Caco-2 (cell line): ENCODE results near the gene ATP1A2. TPM values are rescaled to one million over a fixed set of nuclear protein-coding genes. Genes with fewer than 3 reads are reported as not detected.

ENCODE experiments used
- BruUV-seq: library from RNA; stranded (reverse); fragments of 400-500 nt; replicated peaks from 2 replicates; lab custom pipeline; 2021; lab: Mats Ljungman, UMichigan
- CTCF ChIA-PET: fragments of 300-600 bp; sonication (Branson Sonifier 250); formaldehyde crosslinking; loops from one replicate; lab custom pipeline; 2022; ENCODE audit warnings: antibody characterized with exemption; lab: Charles Lee
- POLR2A ChIA-PET: fragments of 300-600 bp; sonication (Branson Sonifier 250); formaldehyde crosslinking; loops from one replicate; lab custom pipeline; 2022; ENCODE audit warnings: antibody characterized with exemption; lab: Charles Lee
- DNase-seq, 2 experiments: peaks; one replicate each; pipeline versions ENCODE4 v3.0.0 to v3.0.0-alpha.2; 2020 to 2022
- H3K27me3 ChIP-seq: replicated peaks from 2 replicates; pipeline ENCODE4 v1.6.0; 2011; ENCODE audit warnings: low read length; ENCODE audit not compliant: control insufficient read depth, insufficient read depth
- H3K36me3 ChIP-seq: 2 replicates; pipeline ENCODE4 v1.5.1; 2011; ENCODE audit warnings: low read length; ENCODE audit not compliant: control insufficient read depth, insufficient read depth
- H3K4me1 ChIP-seq: fragments of 250-450 bp; sonication (Bioruptor Pico); 2 replicates; pipeline ENCODE4 v1.5.1; 2020; ENCODE audit warnings: mild to moderate bottlenecking
- H3K4me3 ChIP-seq: 2 replicates; pipeline ENCODE4 v1.5.1; 2011; ENCODE audit warnings: low read depth, mild to moderate bottlenecking, control low read depth, low read length
- H3K9me3 ChIP-seq: fragments of 250-450 bp; sonication (Bioruptor Pico); 2 replicates; pipeline ENCODE4 v1.5.1; 2020; ENCODE audit warnings: mild to moderate bottlenecking, moderate library complexity
- H3K27ac Mint-ChIP-seq: one replicate; pipeline ENCODE4 v1.8.0; 2022; ENCODE audit warnings: mixed read lengths; ENCODE audit not compliant: unreplicated experiment
- H3K27me3 Mint-ChIP-seq: one replicate; pipeline ENCODE4 v1.8.0; 2022; ENCODE audit warnings: mixed read lengths; ENCODE audit not compliant: insufficient read depth, unreplicated experiment
- H3K36me3 Mint-ChIP-seq: one replicate; pipeline ENCODE4 v1.8.0; 2022; ENCODE audit warnings: mild to moderate bottlenecking, mixed read lengths; ENCODE audit not compliant: insufficient read depth, unreplicated experiment
- H3K4me1 Mint-ChIP-seq: one replicate; pipeline ENCODE4 v1.8.0; 2022; ENCODE audit warnings: low read depth, mixed read lengths; ENCODE audit not compliant: unreplicated experiment
- H3K4me3 Mint-ChIP-seq: one replicate; pipeline ENCODE4 v1.8.0; 2022; ENCODE audit warnings: mild to moderate bottlenecking, moderate library complexity, mixed read lengths; ENCODE audit not compliant: unreplicated experiment
- H3K9me3 Mint-ChIP-seq: one replicate; pipeline ENCODE4 v1.8.0; 2022; ENCODE audit warnings: mixed read lengths; ENCODE audit not compliant: unreplicated experiment
- CTCF ChIP-seq, 2 experiments: fragments of 200-600 bp in 1 of 2; IDR thresholded peaks; 1 replicate in 1 of 2; 2 replicates in 1 of 2; pipeline versions ENCODE4 v1.5.1 to v1.8.0; 2011 to 2022; ENCODE audit warnings: antibody characterized with exemption in 1 of 2, control low read depth in 1 of 2, inconsistent platforms in 1 of 2, low read depth in 1 of 2, low read length in 1 of 2, mild to moderate bottlenecking in 1 of 2, moderate library complexity in 1 of 2; ENCODE audit not compliant: insufficient read depth in 1 of 2, severe bottlenecking in 1 of 2, unreplicated experiment in 1 of 2
- intact Hi-C: fragments of 100-400 bp; cut with micrococcal nuclease; formaldehyde crosslinking; loops from one replicate; pipeline ENCODE4 v1.10.0; 2022; ENCODE audit not compliant: unreplicated experiment
- total RNA-seq: library from RNA; stranded (reverse); gene quantifications from 2 replicates; pipeline ENCODE4 v1.2.3, GENCODE V29; 2022

The ATP1A2 gene
- total RNA-seq, 1 experiment from 2014 or later = 0.36 TPM

DNA sequence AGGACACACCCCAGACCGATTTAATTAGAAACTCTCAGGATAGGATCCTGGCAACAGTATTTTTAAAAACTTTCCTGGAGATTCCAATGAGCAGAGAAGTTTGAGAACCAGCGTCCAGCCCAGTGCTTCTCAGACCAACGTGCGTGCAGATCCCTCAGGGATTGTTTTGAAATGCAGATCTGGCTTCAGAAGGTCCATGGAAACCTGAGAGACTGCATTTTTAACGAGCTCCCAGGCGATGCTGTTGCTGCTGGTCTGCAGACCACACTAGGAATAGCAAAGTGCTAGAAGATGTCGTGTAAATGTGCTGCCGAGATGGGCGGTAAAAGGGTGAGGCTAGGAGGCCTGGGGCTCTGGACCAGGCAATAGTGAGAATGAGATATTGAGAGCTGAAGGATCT is 56.4 kb downstream of the ATP1A2 start:
- no peaks in the 10 kb centered on the region for H3K36me3 ChIP-seq
- H3K4me1 ChIP-seq = no peaks in the 10 kb centered on the region
- no peaks in the 10 kb centered on the region for H3K27me3 Mint-ChIP-seq
- no peak for TF ChIP-seq CTCF (IDR thresholded peaks at IDR 0.05; ENCODE audit: insufficient read depth in 1 of 2, low read depth in 1 of 2, low read length in 1 of 2, severe bottlenecking in 1 of 2, unreplicated experiment in 1 of 2)
- no peak overlapping the region for H3K4me3 Mint-ChIP-seq
- H3K4me1 Mint-ChIP-seq = no peaks in the 10 kb centered on the region
- no peaks in the 10 kb centered on the region for H3K9me3 ChIP-seq
- intact Hi-C loops = no loop called here
- ChIA-PET POLR2A (no interaction called here), CTCF (no interaction called here)
- BruUV-seq = no TSS peak
- no peak overlapping the region for H3K27ac Mint-ChIP-seq
- no peaks in the 10 kb centered on the region for H3K9me3 Mint-ChIP-seq
- H3K36me3 Mint-ChIP-seq = no peaks in the 10 kb centered on the region
- no peaks in the 10 kb centered on the region for H3K27me3 ChIP-seq
- no peak overlapping the region for H3K4me3 ChIP-seq
- DNase-seq = no peak

- Mint-ChIP-seq H3K27ac (no peak overlapping the region), H3K4me3 (no peak overlapping the region), H3K9me3 (no peaks in the 10 kb centered on the region), H3K36me3 (no peaks in the 10 kb centered on the region), H3K4me1 (no peaks in the 10 kb centered on the region), H3K27me3 (no peaks in the 10 kb centered on the region)
- Histone ChIP-seq H3K9me3 (no peaks in the 10 kb centered on the region), H3K27me3 (no peaks in the 10 kb centered on the region), H3K4me3 (no peak overlapping the region), H3K36me3 (no peaks in the 10 kb centered on the region), H3K4me1 (no peaks in the 10 kb centered on the region)
- no peak for DNase-seq
- no TSS peak for BruUV-seq
- intact Hi-C loops = no loop called here
- ChIA-PET POLR2A (no interaction called here), CTCF (no interaction called here)
- no peak for TF ChIP-seq CTCF (IDR thresholded peaks at IDR 0.05; ENCODE audit: insufficient read depth in 1 of 2, low read depth in 1 of 2, low read length in 1 of 2, severe bottlenecking in 1 of 2, unreplicated experiment in 1 of 2)
These were observed 61.7 kb downstream of the ATP1A2 start for GRCh38 chr1:160177231-160177630.

- no peaks in the 10 kb centered on the region for H3K27me3 ChIP-seq
- no peak for TF ChIP-seq CTCF (IDR thresholded peaks at IDR 0.05; ENCODE audit: insufficient read depth in 1 of 2, low read depth in 1 of 2, low read length in 1 of 2, severe bottlenecking in 1 of 2, unreplicated experiment in 1 of 2)
- no peak for DNase-seq
- CTCF ChIA-PET = no interaction called here
- Mint-ChIP-seq H3K4me1 (no peaks in the 10 kb centered on the region), H3K27ac (no peak overlapping the region), H3K36me3 (no peaks in the 10 kb centered on the region), H3K27me3 (no peaks in the 10 kb centered on the region), H3K9me3 (no peaks in the 10 kb centered on the region), H3K4me3 (no peak overlapping the region)
- no TSS peak for BruUV-seq
- no peaks in the 10 kb centered on the region for H3K9me3 ChIP-seq
- H3K4me3 ChIP-seq = no peak overlapping the region
- intact Hi-C loops = no loop called here
- POLR2A ChIA-PET = no interaction called here
- H3K4me1 ChIP-seq = no peaks in the 10 kb centered on the region
- no peaks in the 10 kb centered on the region for H3K36me3 ChIP-seq
These were observed 62.1 kb downstream of the ATP1A2 start for GRCh38 chr1:160177667-160178066.
